SK-N-SH treated with all-trans-retinoic acid at 6 μM for 48 hours (cell line): ENCODE measurements around the gene TMEM91.

Experiments used
- ARNTL ChIP-seq: fragments of 450-650 bp; formaldehyde crosslinking; IDR thresholded peaks from 2 replicates; pipeline ENCODE4 v1.5.0; 2020; ENCODE audit warnings: low read depth, mild to moderate bottlenecking, moderate library complexity, borderline replicate concordance
- BACH2 ChIP-seq: fragments of 250-450 bp; sonication (Bioruptor Pico); IDR thresholded peaks from 2 replicates; pipeline ENCODE4 v1.9.0; 2021; ENCODE audit warnings: mild to moderate bottlenecking, borderline replicate concordance
- CSRNP3 ChIP-seq: fragments of 250-450 bp; sonication (Bioruptor Pico); IDR thresholded peaks from 2 replicates; pipeline ENCODE4 v1.5.1; 2021; ENCODE audit warnings: mild to moderate bottlenecking, moderate library complexity
- GLIS3 ChIP-seq: fragments of 250-450 bp; sonication (Bioruptor Pico); IDR thresholded peaks from 2 replicates; pipeline ENCODE4 v1.5.0; 2020; ENCODE audit warnings: mild to moderate bottlenecking, moderate library complexity
- PATZ1 ChIP-seq: fragments of 250-450 bp; sonication (Bioruptor Pico); IDR thresholded peaks from 2 replicates; pipeline ENCODE4 v1.8.0; 2020; ENCODE audit warnings: mild to moderate bottlenecking, moderate library complexity, borderline replicate concordance
- POU6F1 ChIP-seq: fragments of 250-450 bp; sonication (Bioruptor Pico); IDR thresholded peaks from 2 replicates; pipeline ENCODE4 v1.8.0; 2021; ENCODE audit warnings: low read depth, mild to moderate bottlenecking, moderate library complexity, borderline replicate concordance
- PPARA ChIP-seq: fragments of 250-450 bp; sonication (Bioruptor Pico); IDR thresholded peaks from 2 replicates; pipeline ENCODE4 v1.5.0; 2020; ENCODE audit warnings: mild to moderate bottlenecking, borderline replicate concordance
- ZFP3 ChIP-seq: fragments of 250-450 bp; sonication (Bioruptor Pico); IDR thresholded peaks from 2 replicates; pipeline ENCODE4 v1.5.0; 2020; ENCODE audit warnings: mild to moderate bottlenecking, moderate library complexity
- ZNF70 ChIP-seq: fragments of 450-650 bp; formaldehyde crosslinking; IDR thresholded peaks from 2 replicates; pipeline ENCODE4 v1.5.0; 2020; ENCODE audit warnings: mild to moderate bottlenecking, moderate library complexity
- ZNF8 ChIP-seq: fragments of 450-650 bp; formaldehyde crosslinking; IDR thresholded peaks from 2 replicates; pipeline ENCODE4 v1.5.0; 2020; ENCODE audit warnings: mild to moderate bottlenecking, moderate library complexity

GRCh38 chr19:41377977-41378709, 1.8 kb downstream of the TMEM91 start:
- TF ChIP-seq GLIS3 (CRISPR knock-in tag), result no peak
- no peak for TF ChIP-seq PATZ1 (CRISPR knock-in tag)
- no peak for TF ChIP-seq ZNF70
- TF ChIP-seq ARNTL (CRISPR knock-in tag), result no peak
- no peak for TF ChIP-seq BACH2 (CRISPR knock-in tag)
- TF ChIP-seq ZNF8 (CRISPR knock-in tag), result no peak
- TF ChIP-seq ZFP3 (CRISPR knock-in tag), result no peak
- TF ChIP-seq POU6F1 (CRISPR knock-in tag), result no peak
- no peak for TF ChIP-seq CSRNP3 (CRISPR knock-in tag)
- no peak for TF ChIP-seq PPARA (CRISPR knock-in tag)
